DOHH2 (cell line): ENCODE data around the gene ADGB.

Experiments used
- CTCF ChIP-seq: fragments of 200-600 bp; sonication (generic); IDR thresholded peaks from one replicate; pipeline ENCODE4 v1.5.1; 2014; ENCODE audit warnings: antibody characterized with exemption, mild to moderate bottlenecking, low read depth, low read length; ENCODE audit not compliant: poor library complexity, severe bottlenecking
- EZH2phosphoT487 ChIP-seq: fragments of 200-600 bp; sonication (generic); IDR thresholded peaks from 2 replicates; pipeline ENCODE4 v1.6.1; 2017; ENCODE audit warnings: borderline replicate concordance, mild to moderate bottlenecking, antibody characterized with exemption, low read length, moderate library complexity, mixed read lengths

- TF ChIP-seq CTCF (no peak), EZH2phosphoT487 (no peak)
Observed at GRCh38 chr6:146827216-146827928, 228.6 kb downstream of the ADGB start.
